Loucy (cell line): ENCODE data around the gene ZNF385C.
"Not testable (repeated sequence)": the region's sequence is repeated elsewhere in the genome, so short reads cannot be mapped to it uniquely, and the experiment has no call there.

ENCODE experiments used
- H2AFZ ChIP-seq: fragments of 200-600 bp; sonication (generic); 2 replicates; pipeline ENCODE4 v1.6.0; 2016; ENCODE audit warnings: antibody characterized with exemption, mild to moderate bottlenecking, low read length, moderate library complexity
- H3F3A ChIP-seq: fragments of 200-600 bp; 2 replicates; pipeline ENCODE4 v1.6.0; 2016; ENCODE audit warnings: antibody characterized with exemption, low read depth, mild to moderate bottlenecking
- H3K27me3 ChIP-seq: fragments of 200-600 bp; sonication (generic); 2 replicates; pipeline ENCODE4 v1.6.1; 2014; ENCODE audit warnings: low read length, mild to moderate bottlenecking; ENCODE audit not compliant: insufficient read depth, poor library complexity, severe bottlenecking
- H3K36me3 ChIP-seq: fragments of 200-600 bp; sonication (generic); 2 replicates; pipeline ENCODE4 v1.6.1; 2016; ENCODE audit warnings: low read length; ENCODE audit not compliant: insufficient read depth
- H3K4me1 ChIP-seq: fragments of 200-600 bp; sonication (generic); 2 replicates; pipeline ENCODE4 v1.5.1; 2014; ENCODE audit warnings: low read length, mild to moderate bottlenecking; ENCODE audit not compliant: insufficient read depth, poor library complexity, severe bottlenecking
- H3K4me2 ChIP-seq: fragments of 200-600 bp; sonication (generic); 2 replicates; pipeline ENCODE4 v1.6.0; 2014; ENCODE audit warnings: antibody characterized with exemption, low read length, low read depth, mild to moderate bottlenecking; ENCODE audit not compliant: poor library complexity, severe bottlenecking
- H3K4me3 ChIP-seq: fragments of 200-600 bp; sonication (generic); 2 replicates; pipeline ENCODE4 v1.5.1; 2014; ENCODE audit warnings: low read length, mild to moderate bottlenecking, mixed read lengths; ENCODE audit not compliant: poor library complexity, severe bottlenecking
- H3K79me2 ChIP-seq: fragments of 200-600 bp; sonication (generic); 2 replicates; pipeline ENCODE4 v1.6.1; 2014; ENCODE audit warnings: low read length; ENCODE audit not compliant: insufficient read depth
- H3K9ac ChIP-seq: fragments of 200-600 bp; sonication (generic); 2 replicates; pipeline ENCODE4 v1.6.0; 2014; ENCODE audit warnings: mild to moderate bottlenecking, low read depth, low read length, moderate library complexity; ENCODE audit not compliant: poor library complexity, severe bottlenecking
- H3K9me2 ChIP-seq: fragments of 200-600 bp; sonication (generic); replicated peaks from 2 replicates; pipeline ENCODE4 v1.6.1; 2016; ENCODE audit warnings: low read depth, low read length, mixed read lengths
- H3K9me3 ChIP-seq: fragments of 200-600 bp; sonication (generic); 2 replicates; pipeline ENCODE4 v1.6.1; 2014; ENCODE audit warnings: mild to moderate bottlenecking, antibody characterized with exemption, low read length, low read depth; ENCODE audit not compliant: insufficient read depth
- H4K20me1 ChIP-seq: fragments of 200-600 bp; sonication (generic); 2 replicates; pipeline ENCODE4 v1.6.0; 2014; ENCODE audit warnings: antibody characterized with exemption, low read length, mild to moderate bottlenecking; ENCODE audit not compliant: insufficient read depth, poor library complexity, severe bottlenecking
- EZH2phosphoT487 ChIP-seq: fragments of 200-600 bp; IDR thresholded peaks from 2 replicates; pipeline ENCODE4 v1.6.1; 2018; ENCODE audit warnings: antibody characterized with exemption, mild to moderate bottlenecking, moderate library complexity, borderline replicate concordance
- TF ChIP-seq, protein P1 (sequence below): fragments of 200-600 bp; sonication (generic); conservative IDR thresholded peaks from 2 replicates; pipeline ENCODE4 v1.5.1; 2014; ENCODE audit warnings: mild to moderate bottlenecking, antibody characterized with exemption, low read length

Gene ZNF385C

DNA sequence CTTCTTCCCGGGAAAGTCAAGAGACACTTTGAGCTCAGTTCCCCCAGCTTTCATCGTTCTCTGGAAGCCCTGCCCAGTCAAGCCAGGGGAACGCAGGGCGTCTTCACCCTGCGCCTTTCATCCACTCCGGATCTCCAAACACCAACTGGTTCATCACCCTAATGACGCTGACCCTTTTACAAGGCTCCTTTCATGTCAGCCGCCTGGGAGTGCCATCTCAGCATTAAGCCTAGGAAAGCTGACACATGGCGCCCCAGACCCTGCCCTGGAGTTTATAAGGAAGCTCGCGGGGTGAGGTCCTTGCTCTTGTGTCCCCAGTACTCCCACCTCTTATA, 80.4 kb downstream of the ZNF385C start:
- Histone ChIP-seq H3K4me1 (peaks cover 47% of the 10 kb centered on the region), H4K20me1 (peaks cover 16% of the 10 kb centered on the region), H3K4me2 (peak overlapping the region; percentile 92), H3F3A (no peaks in the 10 kb centered on the region), H3K79me2 (peaks cover 72% of the 10 kb centered on the region), H3K9me3 (no peaks in the 10 kb centered on the region), H2AFZ (peak overlapping the region; percentile 87), H3K4me3 (peak overlapping the region; percentile 81), H3K9me2 (no peaks in the 10 kb centered on the region), H3K9ac (peak overlapping the region; percentile 91), H3K36me3 (no peaks in the 10 kb centered on the region), H3K27me3 (no peaks in the 10 kb centered on the region)
- no peak for TF ChIP-seq EZH2phosphoT487
- TF ChIP-seq, protein P1, sequence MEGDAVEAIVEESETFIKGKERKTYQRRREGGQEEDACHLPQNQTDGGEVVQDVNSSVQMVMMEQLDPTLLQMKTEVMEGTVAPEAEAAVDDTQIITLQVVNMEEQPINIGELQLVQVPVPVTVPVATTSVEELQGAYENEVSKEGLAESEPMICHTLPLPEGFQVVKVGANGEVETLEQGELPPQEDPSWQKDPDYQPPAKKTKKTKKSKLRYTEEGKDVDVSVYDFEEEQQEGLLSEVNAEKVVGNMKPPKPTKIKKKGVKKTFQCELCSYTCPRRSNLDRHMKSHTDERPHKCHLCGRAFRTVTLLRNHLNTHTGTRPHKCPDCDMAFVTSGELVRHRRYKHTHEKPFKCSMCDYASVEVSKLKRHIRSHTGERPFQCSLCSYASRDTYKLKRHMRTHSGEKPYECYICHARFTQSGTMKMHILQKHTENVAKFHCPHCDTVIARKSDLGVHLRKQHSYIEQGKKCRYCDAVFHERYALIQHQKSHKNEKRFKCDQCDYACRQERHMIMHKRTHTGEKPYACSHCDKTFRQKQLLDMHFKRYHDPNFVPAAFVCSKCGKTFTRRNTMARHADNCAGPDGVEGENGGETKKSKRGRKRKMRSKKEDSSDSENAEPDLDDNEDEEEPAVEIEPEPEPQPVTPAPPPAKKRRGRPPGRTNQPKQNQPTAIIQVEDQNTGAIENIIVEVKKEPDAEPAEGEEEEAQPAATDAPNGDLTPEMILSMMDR: no peak

DNA sequence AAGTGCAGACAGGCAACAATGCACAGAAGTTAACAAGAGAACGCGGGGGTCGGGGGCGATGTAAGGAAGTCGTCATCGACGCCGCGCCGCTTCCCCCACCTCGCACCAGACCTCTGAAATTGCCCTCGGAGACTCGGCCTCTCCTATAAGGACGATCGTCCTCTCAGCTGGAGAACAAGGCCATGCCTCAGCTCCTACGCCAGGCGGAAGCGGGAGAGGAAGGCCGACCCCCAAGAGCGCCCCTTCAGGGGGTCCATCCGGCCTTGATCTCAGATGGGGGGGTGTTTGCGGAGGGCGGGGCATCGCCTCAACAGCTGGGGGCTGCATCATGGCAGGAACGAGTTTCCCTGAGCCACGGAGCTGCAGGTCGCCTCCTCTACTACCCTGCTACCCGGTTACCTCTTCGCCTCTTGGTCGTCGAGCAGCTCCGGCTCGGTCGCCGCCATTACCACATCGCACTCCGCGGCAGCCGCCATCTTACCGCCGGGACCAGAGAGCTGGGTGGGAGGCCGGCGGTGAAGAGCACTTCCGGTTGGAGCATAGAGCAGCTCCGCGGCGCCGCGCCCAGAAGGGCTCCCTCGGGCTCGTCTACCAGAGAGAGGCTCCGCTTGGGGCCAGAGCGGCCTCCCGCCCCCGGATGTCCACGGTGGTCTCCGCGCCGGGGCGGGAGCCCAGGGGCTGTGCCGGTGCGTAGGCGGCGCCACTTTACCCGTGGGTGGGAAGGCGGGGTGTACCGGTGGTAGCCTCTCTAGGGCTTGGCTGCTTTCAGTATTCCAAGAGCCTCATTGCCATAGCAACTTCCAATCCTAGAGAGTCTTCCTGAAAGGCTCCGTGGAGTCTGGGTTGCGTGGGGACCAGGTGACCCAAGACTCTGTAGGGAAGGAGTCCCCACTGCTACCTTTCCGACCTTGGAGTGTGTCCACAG, 81.1 kb downstream of the ZNF385C start, which contains the start of gene DNAJC7:
DNAJC7 (minus strand) TSS at position 499 of the 925 bp plus-strand sequence; CDS start at position 476, 23 bp downstream.
- H3K9ac ChIP-seq: peak within 1 kb of the TSS; percentile 91
- H3K4me3 ChIP-seq: peak within 1 kb of the TSS; percentile 81
- H3K9me3 ChIP-seq: no peaks in the 10 kb centered on the region
- no peak for TF ChIP-seq EZH2phosphoT487
- peaks cover 53% of the 10 kb centered on the region for H3K4me1 ChIP-seq
- H3F3A ChIP-seq: no peaks in the 10 kb centered on the region
- no peaks in the 10 kb centered on the region for H3K27me3 ChIP-seq
- H3K36me3 ChIP-seq: no peaks in the 10 kb centered on the region
- H3K4me2 ChIP-seq: peak within 1 kb of the TSS; percentile 92
- peak within 1 kb of the TSS; percentile 91 for H2AFZ ChIP-seq
- peaks cover 77% of the 10 kb centered on the region for H3K79me2 ChIP-seq
- H4K20me1 ChIP-seq: peaks cover 22% of the 10 kb centered on the region
- no peaks in the 10 kb centered on the region for H3K9me2 ChIP-seq

DNA sequence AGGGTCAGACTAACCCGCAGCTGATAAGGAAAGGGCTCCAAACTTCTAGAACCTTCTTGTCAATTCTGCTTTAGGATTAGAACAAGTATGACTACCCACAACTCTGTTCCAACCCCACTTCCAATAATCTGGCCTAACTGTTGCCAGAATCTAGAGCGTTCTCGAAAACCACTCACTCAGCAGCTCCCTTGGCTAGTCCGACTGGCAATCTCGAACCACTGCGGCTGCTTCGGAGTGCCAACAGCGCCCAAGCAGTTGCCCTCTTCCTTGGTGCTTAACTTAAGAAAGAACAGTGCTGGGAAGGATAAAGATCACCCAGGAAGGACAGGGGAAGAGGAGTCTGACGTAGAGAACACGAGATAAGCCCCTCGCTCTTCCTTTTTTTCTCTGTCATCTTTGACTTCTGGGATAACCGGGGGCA, 81.9 kb downstream of the ZNF385C start:
- no peaks in the 10 kb centered on the region for H3K27me3 ChIP-seq
- TF ChIP-seq EZH2phosphoT487: no peak
- TF ChIP-seq, protein P1: no peak
- no peaks in the 10 kb centered on the region for H3K9me3 ChIP-seq
- peaks cover 28% of the 10 kb centered on the region for H4K20me1 ChIP-seq
- no peaks in the 10 kb centered on the region for H3K9me2 ChIP-seq
- H3K79me2 ChIP-seq: peaks cover 81% of the 10 kb centered on the region
- no peaks in the 10 kb centered on the region for H3F3A ChIP-seq
- peaks cover 55% of the 10 kb centered on the region for H3K4me1 ChIP-seq
- peak overlapping the region; percentile 81 for H3K4me3 ChIP-seq
- H3K4me2 ChIP-seq: peak overlapping the region; percentile 87
- no peaks in the 10 kb centered on the region for H3K36me3 ChIP-seq
- peak overlapping the region; percentile 91 for H2AFZ ChIP-seq
- H3K9ac ChIP-seq: peak overlapping the region; percentile 91

DNA sequence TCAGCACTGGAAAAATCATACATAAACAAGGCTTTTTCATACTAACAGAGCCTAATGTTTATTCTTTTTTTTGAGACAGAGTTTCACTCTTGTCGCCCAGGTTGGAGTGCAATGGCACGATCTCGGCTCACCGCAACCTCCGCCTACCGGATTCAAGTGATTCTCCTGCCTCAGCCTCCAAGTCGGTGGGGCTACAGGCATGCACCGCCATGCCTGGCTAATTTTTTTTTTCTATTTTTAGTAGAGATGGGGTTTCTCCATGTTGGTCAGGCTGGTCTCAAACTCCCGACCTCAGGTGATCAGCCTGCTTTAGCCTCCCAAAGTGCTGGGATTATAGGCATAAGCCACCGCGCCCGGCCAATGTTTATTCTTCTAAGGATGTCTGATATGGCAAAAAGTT, 84.5 kb downstream of the ZNF385C start:
- not testable (repeated sequence) for H2AFZ ChIP-seq, H3K9me3 ChIP-seq, H3F3A ChIP-seq, H3K27me3 ChIP-seq, H3K9me2 ChIP-seq, H3K36me3 ChIP-seq
- peaks cover 48% of the 10 kb centered on the region for H4K20me1 ChIP-seq
- peaks cover 45% of the 10 kb centered on the region for H3K4me1 ChIP-seq
- peak overlapping the region; percentile 87 for H3K4me2 ChIP-seq
- H3K9ac ChIP-seq: peak overlapping the region; percentile 39
- peak overlapping the region; percentile 17 for H3K4me3 ChIP-seq
- H3K79me2 ChIP-seq: peaks cover 93% of the 10 kb centered on the region

DNA sequence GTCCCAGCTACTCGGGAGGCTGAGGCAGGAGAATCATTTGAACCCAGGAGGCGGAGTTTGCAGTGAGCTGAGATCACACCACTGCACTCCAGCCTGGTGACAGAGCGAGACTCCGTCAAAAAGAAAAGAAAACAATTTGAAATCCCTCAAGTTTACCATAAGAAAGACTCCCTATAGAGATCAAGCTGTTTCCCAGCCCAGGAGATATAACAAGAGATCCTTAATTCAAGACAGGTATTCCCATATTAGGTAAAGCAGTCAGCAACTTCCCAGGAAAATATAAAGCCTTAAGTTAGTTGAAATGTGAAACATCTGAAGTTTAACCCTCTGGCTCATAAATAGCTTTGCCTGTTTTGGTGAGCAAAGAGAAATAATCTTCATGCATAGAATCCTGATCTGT, 85.9 kb downstream of the ZNF385C start:
- peak overlapping the region; percentile 87 for H3K4me2 ChIP-seq
- H3F3A ChIP-seq, H3K36me3 ChIP-seq: not testable (repeated sequence)

More for the DNA sequence above, 85.9 kb downstream of the ZNF385C start:
- not testable (repeated sequence) for H3K9me2 ChIP-seq, H3K9ac ChIP-seq, H3K27me3 ChIP-seq, H3K9me3 ChIP-seq, H2AFZ ChIP-seq
- Histone ChIP-seq H3K4me1 (peaks cover 37% of the 10 kb centered on the region), H4K20me1 (peaks cover 51% of the 10 kb centered on the region), H3K79me2 (peaks cover 98% of the 10 kb centered on the region), H3K4me3 (peak overlapping the region; percentile 17)
